Measurements from ENCODE around the gene PACSIN2. TPM values are rescaled to one million over a fixed set of nuclear protein-coding genes. Genes with fewer than 3 reads are reported as not detected.

PACSIN2 gene
- total RNA-seq, 6 donors from 2014 or later = 120 to 186 (median 151) TPM

- Histone ChIP-seq H3K9me3 (no peaks in the 10 kb centered on the region), H3K4me3 (no peak overlapping the region), H3K27ac (no peak overlapping the region), H3K27me3 (no peaks in the 10 kb centered on the region), H3K36me3 (peaks cover 0 to 19% (median 3%) of the 10 kb centered on the region in 4 donors), H3K4me1 (no peaks in the 10 kb centered on the region)
- TF ChIP-seq EP300 (IDR thresholded peaks at IDR 0.05) = no peak
- TF ChIP-seq POLR2AphosphoS5 (IDR thresholded peaks at IDR 0.05) = no peak
- no peak for TF ChIP-seq POLR2A (IDR thresholded peaks at IDR 0.05)
- no peak for TF ChIP-seq CTCF (IDR thresholded peaks at IDR 0.05)
- ATAC-seq (ENCODE audit: low FRiP score in 2 of 2) = no peak
- no peak for DNase-seq
- 72 to 84% methylated on average over 6 to 7 of the region's 10 CpGs for WGBS, 2 donors
Observed at GRCh38 chr22:43050995-43051394, 36.0 kb upstream of the PACSIN2 start.

GRCh38 chr22:43047605-43048004, 32.7 kb upstream of the PACSIN2 start:
- no peak for DNase-seq
- TF ChIP-seq CTCF (IDR thresholded peaks at IDR 0.05) (no peak), POLR2A (IDR thresholded peaks at IDR 0.05) (no peak), EP300 (IDR thresholded peaks at IDR 0.05) (no peak), POLR2AphosphoS5 (IDR thresholded peaks at IDR 0.05) (no peak)
- Histone ChIP-seq H3K9me3 (no peaks in the 10 kb centered on the region), H3K36me3 (peaks cover 0 to 17% (median 3%) of the 10 kb centered on the region in 4 donors), H3K4me1 (no peaks in the 10 kb centered on the region), H3K4me3 (no peak overlapping the region), H3K27ac (no peak overlapping the region), H3K27me3 (no peaks in the 10 kb centered on the region)
- ATAC-seq (ENCODE audit: low FRiP score in 2 of 2) = no peak
- WGBS, 2 donors = 85 to 92% methylated on average over 5 to 7 of the region's 7 CpGs

- TF ChIP-seq POLR2A (IDR thresholded peaks at IDR 0.05) (no peak), CTCF (IDR thresholded peaks at IDR 0.05) (no peak), EP300 (IDR thresholded peaks at IDR 0.05) (no peak), POLR2AphosphoS5 (IDR thresholded peaks at IDR 0.05) (no peak)
- no peaks in the 10 kb centered on the region for H3K9me3 ChIP-seq
- no peak overlapping the region for H3K27ac ChIP-seq
- no peaks in the 10 kb centered on the region for H3K4me1 ChIP-seq
- 92 to 95% methylated on average over 10 of the region's 10 CpGs for WGBS, 2 donors
- no peaks in the 10 kb centered on the region for H3K27me3 ChIP-seq
- DNase-seq (no peak), ATAC-seq (ENCODE audit: low FRiP score in 2 of 2) (no peak)
- no peak overlapping the region for H3K4me3 ChIP-seq
- H3K36me3 ChIP-seq = peaks cover 0 to 10% (median 0%) of the 10 kb centered on the region in 4 donors
Observed at GRCh38 chr22:43044290-43044712, 29.4 kb upstream of the PACSIN2 start.

GRCh38 chr22:43042101-43042780, 27.3 kb upstream of the PACSIN2 start:
- DNase-seq = no peak
- Histone ChIP-seq H3K4me1 (no peaks in the 10 kb centered on the region), H3K36me3 (peaks cover 0 to 10% (median 0%) of the 10 kb centered on the region in 4 donors), H3K4me3 (no peak overlapping the region), H3K9me3 (no peaks in the 10 kb centered on the region), H3K27me3 (no peaks in the 10 kb centered on the region), H3K27ac (no peak overlapping the region)
- TF ChIP-seq EP300 (IDR thresholded peaks at IDR 0.05) (no peak), CTCF (IDR thresholded peaks at IDR 0.05) (no peak), POLR2A (IDR thresholded peaks at IDR 0.05) (no peak)
- ATAC-seq (ENCODE audit: low FRiP score in 2 of 2) = no peak
- 69 to 90% methylated on average over 13 to 20 of the region's 20 CpGs for WGBS, 2 donors

- ATAC-seq (ENCODE audit: low FRiP score in 2 of 2) (no peak), DNase-seq (no peak)
- Histone ChIP-seq H3K27ac (no peak overlapping the region), H3K36me3 (no peaks in the 10 kb centered on the region), H3K9me3 (no peaks in the 10 kb centered on the region), H3K27me3 (no peaks in the 10 kb centered on the region), H3K4me3 (no peak overlapping the region), H3K4me1 (peaks cover 0 to 4% (median 2%) of the 10 kb centered on the region in 4 donors)
- 78 to 92% methylated on average over 11 to 12 of the region's 13 CpGs for WGBS, 2 donors
- TF ChIP-seq CTCF (IDR thresholded peaks at IDR 0.05) (no peak), POLR2AphosphoS5 (IDR thresholded peaks at IDR 0.05) (no peak), POLR2A (IDR thresholded peaks at IDR 0.05) (no peak), EP300 (IDR thresholded peaks at IDR 0.05) (no peak)
Observed at GRCh38 chr22:43039800-43040199, 24.9 kb upstream of the PACSIN2 start.
